ENCODE measurements around the gene KCNIP4.

GRCh38 chr4:20857081-20857480, 1091.5 kb downstream of the KCNIP4 start:
- no peak for TF ChIP-seq MYC (IDR thresholded peaks at IDR 0.05; ENCODE audit: insufficient read depth, insufficient read length, insufficient replicate concordance, low read length, severe bottlenecking)
- TF ChIP-seq SP1 (IDR thresholded peaks at IDR 0.05; ENCODE audit: low read depth, low read length), result no peak
- no peak for TF ChIP-seq MTA3 (IDR thresholded peaks at IDR 0.05; ENCODE audit: borderline replicate concordance, low read length)
- TF ChIP-seq PAX8 (IDR thresholded peaks at IDR 0.05), result no peak
- TF ChIP-seq RCOR1 (conservative IDR thresholded peaks at IDR 0.05; ENCODE audit: low read depth, low read length), result no peak
- TF ChIP-seq CTCF (IDR thresholded peaks at IDR 0.05 in 2 of 3, conservative IDR thresholded peaks at IDR 0.05 in 1 of 3; ENCODE audit: control insufficient read depth in 2 of 3, extremely low read depth in 1 of 3, insufficient read depth in 1 of 3, low read depth in 3 of 3, low read length in 3 of 3), result no peak
- no peak for TF ChIP-seq E2F8 (IDR thresholded peaks at IDR 0.05; ENCODE audit: low read depth, partially characterized antibody)
- TF ChIP-seq MXI1 (IDR thresholded peaks at IDR 0.05; ENCODE audit: low read depth, low read length), result no peak
- no peak for TF ChIP-seq MAX (IDR thresholded peaks at IDR 0.05; ENCODE audit: low read depth, low read length)
- no peak for TF ChIP-seq CHD1 (IDR thresholded peaks at IDR 0.05; ENCODE audit: low read depth, low read length)
- TF ChIP-seq RAD21 (IDR thresholded peaks at IDR 0.05; ENCODE audit: insufficient read depth, low read depth, low read length), result no peak
- no peak for TF ChIP-seq CUX1 (IDR thresholded peaks at IDR 0.05; ENCODE audit: insufficient replicate concordance, low read depth, low read length)

Data from GM12878 (cell line).